ENCODE results near the gene RDX.

Gene RDX

GRCh38 chr11:110296226-110297075 lies at the start of gene RDX:
Gene RDX, minus strand, starts transcription at chr11:110296614. Its CDS starts 16,922 bp downstream, at chr11:110279692.
- in situ Hi-C loops (cut with HindIII; ENCODE audit: low sequenced_read_pairs): no loop called here

- in situ Hi-C loops (cut with HindIII; ENCODE audit: low sequenced_read_pairs): no loop called here
Observed at GRCh38 chr11:110345743-110346142, 49.3 kb upstream of the RDX start.

- in situ Hi-C loops (cut with HindIII; ENCODE audit: low sequenced_read_pairs): no loop called here
Observed at GRCh38 chr11:110340436-110340835, 44.0 kb upstream of the RDX start.

- in situ Hi-C loops (cut with HindIII; ENCODE audit: low sequenced_read_pairs): no loop called here
Observed at GRCh38 chr11:110339456-110340250, 43.2 kb upstream of the RDX start.

- in situ Hi-C loops (cut with HindIII; ENCODE audit: low sequenced_read_pairs): no loop called here
Observed at GRCh38 chr11:110338684-110339083, 42.3 kb upstream of the RDX start.

GRCh38 chr11:110337570-110338193 lies 41.3 kb upstream of the RDX start:
- in situ Hi-C loops (cut with HindIII; ENCODE audit: low sequenced_read_pairs): no loop called here

- in situ Hi-C loops (cut with HindIII; ENCODE audit: low sequenced_read_pairs): no loop called here
Observed at GRCh38 chr11:110336054-110336453, 39.6 kb upstream of the RDX start.

- in situ Hi-C loops (cut with HindIII; ENCODE audit: low sequenced_read_pairs): no loop called here
Observed at GRCh38 chr11:110335358-110335757, 38.9 kb upstream of the RDX start.

- in situ Hi-C loops (cut with HindIII; ENCODE audit: low sequenced_read_pairs): no loop called here
Observed at GRCh38 chr11:110331626-110332025, 35.2 kb upstream of the RDX start.

GRCh38 chr11:110329445-110329844 lies 33.0 kb upstream of the RDX start:
- in situ Hi-C loops (cut with HindIII; ENCODE audit: low sequenced_read_pairs): no loop called here

- in situ Hi-C loops (cut with HindIII; ENCODE audit: low sequenced_read_pairs): no loop called here
Observed at GRCh38 chr11:110327508-110327907, 31.1 kb upstream of the RDX start.

GRCh38 chr11:110323786-110324185 lies 27.4 kb upstream of the RDX start:
- in situ Hi-C loops (cut with HindIII; ENCODE audit: low sequenced_read_pairs): no loop called here

GRCh38 chr11:110319501-110319900 lies 23.1 kb upstream of the RDX start:
- in situ Hi-C loops (cut with HindIII; ENCODE audit: low sequenced_read_pairs): no loop called here

- in situ Hi-C loops (cut with HindIII; ENCODE audit: low sequenced_read_pairs): no loop called here
Observed at GRCh38 chr11:110318638-110319404, 22.4 kb upstream of the RDX start.

GRCh38 chr11:110317516-110317932 lies 21.1 kb upstream of the RDX start:
- in situ Hi-C loops (cut with HindIII; ENCODE audit: low sequenced_read_pairs): no loop called here

- in situ Hi-C loops (cut with HindIII; ENCODE audit: low sequenced_read_pairs): no loop called here
Observed at GRCh38 chr11:110314366-110315095, 18.1 kb upstream of the RDX start.

GRCh38 chr11:110312670-110313069 lies 16.3 kb upstream of the RDX start:
- in situ Hi-C loops (cut with HindIII; ENCODE audit: low sequenced_read_pairs): no loop called here

GRCh38 chr11:110311783-110312579 lies 15.6 kb upstream of the RDX start:
- in situ Hi-C loops (cut with HindIII; ENCODE audit: low sequenced_read_pairs): no loop called here

GRCh38 chr11:110308071-110308470 lies 11.7 kb upstream of the RDX start:
- in situ Hi-C loops (cut with HindIII; ENCODE audit: low sequenced_read_pairs): no loop called here
